Mammary epithelial cell (primary cell): ENCODE results near the gene INTS11.

ENCODE experiments used
- CTCF ChIP-seq, 2 donors: IDR thresholded peaks in 1 of 2; conservative IDR thresholded peaks in 1 of 2; 2 replicates each; pipeline ENCODE4 v1.5.1; 2011 to 2012; ENCODE audit warnings: inconsistent platforms in 2 of 2, low read length in 2 of 2, mild to moderate bottlenecking in 2 of 2, control low read depth in 1 of 2, low read depth in 1 of 2; ENCODE audit not compliant: insufficient read depth in 1 of 2; ENCODE audit errors: extremely low read depth in 1 of 2
- EZH2 ChIP-seq: IDR thresholded peaks from 2 replicates; pipeline ENCODE4 v1.6.1; 2012; ENCODE audit warnings: low read length, inconsistent platforms, borderline replicate concordance

- TF ChIP-seq CTCF (conservative IDR thresholded peaks at IDR 0.05 in 1 of 2, IDR thresholded peaks at IDR 0.05 in 1 of 2; ENCODE audit: extremely low read depth in 1 of 2, insufficient read depth in 1 of 2, low read depth in 1 of 2, low read length in 2 of 2) = no peak
- TF ChIP-seq EZH2 = no peak
Observed at GRCh38 chr1:1345860-1346500, 21.5 kb upstream of the INTS11 start.
